HEK293 (cell line): ENCODE data around the gene BDKRB2.

Experiments used
- CTCF ChIA-PET: fragments of 350-600 bp; formaldehyde crosslinking; extraction: SDS; loops from one replicate; lab custom pipeline; 2021; ENCODE audit warnings: antibody characterized with exemption; lab: Yijun Ruan, JAX
- POLR2A ChIA-PET: fragments of 300-600 bp; formaldehyde crosslinking; extraction: SDS; loops from one replicate; lab custom pipeline; 2020; ENCODE audit warnings: antibody characterized with exemption, inconsistent platforms; lab: Yijun Ruan, JAX
- H3K27ac ChIP-seq: fragments of 200-500 bp; sonication (Bioruptor generic); 2 replicates; pipeline ENCODE4 v1.5.1; 2014; ENCODE audit warnings: low read depth, low read length, control low read depth, inconsistent platforms; ENCODE audit errors: extremely low read depth
- H3K36me3 ChIP-seq, 2 experiments: fragments of 200-500 bp in 1 of 2; sonication (Bioruptor generic) in 1 of 2; 1 replicate in 1 of 2; 2 replicates in 1 of 2; pipeline ENCODE4 v1.5.1; 2014 to 2017; ENCODE audit warnings: inconsistent platforms in 2 of 2, low read length in 2 of 2; ENCODE audit not compliant: control insufficient read depth in 2 of 2, insufficient read depth in 1 of 2
- H3K4me1 ChIP-seq: fragments of 200-500 bp; sonication (Bioruptor generic); 2 replicates; pipeline ENCODE4 v1.5.1; 2014; ENCODE audit warnings: mild to moderate bottlenecking, low read length, inconsistent platforms; ENCODE audit not compliant: control insufficient read depth, insufficient read depth
- H3K4me3 ChIP-seq: 2 replicates; pipeline ENCODE4 v1.5.1; 2011; ENCODE audit warnings: low read depth, mild to moderate bottlenecking, control low read depth, low read length, moderate library complexity
- H3K9me3 ChIP-seq: fragments of 200-500 bp; sonication (Bioruptor generic); 2 replicates; pipeline ENCODE4 v1.5.1; 2014; ENCODE audit warnings: low read depth, low read length, inconsistent platforms; ENCODE audit not compliant: control insufficient read depth, insufficient read depth
- BCL11A ChIP-seq: fragments of 450-650 bp; formaldehyde crosslinking; IDR thresholded peaks from 2 replicates; pipeline ENCODE4 v1.5.1; 2016; ENCODE audit warnings: low read depth, missing biosample characterization, missing genetic modification characterization
- BCL11B ChIP-seq: fragments of 450-650 bp; formaldehyde crosslinking; IDR thresholded peaks from 2 replicates; pipeline ENCODE4 v1.5.1; 2016; ENCODE audit warnings: low read depth, missing biosample characterization, missing genetic modification characterization
- EGR2 ChIP-seq: fragments of 450-650 bp; formaldehyde crosslinking; IDR thresholded peaks from 2 replicates; pipeline ENCODE4 v1.5.1; 2016; ENCODE audit warnings: low read depth, missing biosample characterization, missing genetic modification characterization
- KLF16 ChIP-seq: fragments of 450-650 bp; formaldehyde crosslinking; IDR thresholded peaks from 2 replicates; pipeline ENCODE4 v1.5.1; 2017; ENCODE audit warnings: missing biosample characterization, missing genetic modification characterization
- KLF9 ChIP-seq: fragments of 450-650 bp; formaldehyde crosslinking; IDR thresholded peaks from 2 replicates; pipeline ENCODE4 v1.5.1; 2016; ENCODE audit warnings: missing biosample characterization, missing genetic modification characterization, low read depth
- ZNF2 ChIP-seq: fragments of 450-650 bp; formaldehyde crosslinking; IDR thresholded peaks from 2 replicates; pipeline ENCODE4 v1.5.1; 2016; ENCODE audit warnings: missing biosample characterization, missing genetic modification characterization
- ZNF366 ChIP-seq: fragments of 450-650 bp; formaldehyde crosslinking; conservative IDR thresholded peaks from 2 replicates; pipeline ENCODE4 v1.5.1; 2016; ENCODE audit warnings: missing biosample characterization, missing genetic modification characterization
- ZNF394 ChIP-seq: fragments of 450-650 bp; formaldehyde crosslinking; IDR thresholded peaks from 2 replicates; pipeline ENCODE4 v1.5.1; 2016; ENCODE audit warnings: missing biosample characterization, missing genetic modification characterization, mild to moderate bottlenecking, moderate library complexity, borderline replicate concordance
- ZNF510 ChIP-seq: fragments of 450-650 bp; formaldehyde crosslinking; IDR thresholded peaks from 2 replicates; pipeline ENCODE4 v1.5.1; 2018; ENCODE audit warnings: mild to moderate bottlenecking, missing genetic modification characterization, missing biosample characterization; ENCODE audit not compliant: insufficient replicate concordance
- ZNF555 ChIP-seq: fragments of 450-650 bp; formaldehyde crosslinking; conservative IDR thresholded peaks from 2 replicates; pipeline ENCODE4 v1.5.1; 2017; ENCODE audit warnings: missing biosample characterization, mild to moderate bottlenecking, missing genetic modification characterization, inconsistent platforms
- ZNF704 ChIP-seq: fragments of 450-650 bp; formaldehyde crosslinking; IDR thresholded peaks from 2 replicates; pipeline ENCODE4 v1.5.1; 2016; ENCODE audit warnings: missing biosample characterization, missing genetic modification characterization
- ZNF830 ChIP-seq: fragments of 450-650 bp; IDR thresholded peaks from 2 replicates; pipeline ENCODE4 v1.5.0; 2018; ENCODE audit warnings: missing biosample characterization, missing genetic modification characterization, low read depth, mild to moderate bottlenecking, moderate library complexity
- ZSCAN16 ChIP-seq: fragments of 450-650 bp; formaldehyde crosslinking; IDR thresholded peaks from 2 replicates; pipeline ENCODE4 v1.5.1; 2016; ENCODE audit warnings: missing biosample characterization, missing genetic modification characterization
- ZXDB ChIP-seq: fragments of 450-650 bp; formaldehyde crosslinking; IDR thresholded peaks from 2 replicates; pipeline ENCODE4 v1.5.1; 2016; ENCODE audit warnings: missing biosample characterization, missing genetic modification characterization
- TF ChIP-seq, protein P1 (sequence below): fragments of 450-650 bp; formaldehyde crosslinking; IDR thresholded peaks from 2 replicates; pipeline ENCODE4 v1.5.1; 2016; ENCODE audit warnings: missing biosample characterization, missing genetic modification characterization
- TF ChIP-seq, protein P2 (sequence below): fragments of 450-650 bp; formaldehyde crosslinking; IDR thresholded peaks from 2 replicates; pipeline ENCODE4 v1.5.0; 2017; ENCODE audit warnings: missing biosample characterization, missing genetic modification characterization, borderline replicate concordance
- TF ChIP-seq, protein P3 (sequence below): fragments of 450-650 bp; formaldehyde crosslinking; optimal IDR thresholded peaks from 2 replicates; pipeline ENCODE3; 2016; ENCODE audit warnings: missing biosample characterization, mild to moderate bottlenecking, missing genetic modification characterization
- TF ChIP-seq, protein P4 (sequence below): sonication (generic); formaldehyde crosslinking; IDR thresholded peaks from 2 replicates; pipeline ENCODE4 v1.8.1; 2022; ENCODE audit warnings: mild to moderate bottlenecking, moderate library complexity, missing genetic modification reagents

Gene BDKRB2

GRCh38 chr14:96232506-96232905, 27.9 kb downstream of the BDKRB2 start:
- no peaks in the 10 kb centered on the region for H3K4me1 ChIP-seq
- TF ChIP-seq ZNF555 (tag by site-specific recombination) (no peak), ZXDB (tag by site-specific recombination) (no peak), ZNF394 (tag by site-specific recombination) (no peak), ZNF704 (no peak), EGR2 (tag by site-specific recombination) (no peak), KLF16 (tag by site-specific recombination) (no peak)
- TF ChIP-seq, protein P1, sequence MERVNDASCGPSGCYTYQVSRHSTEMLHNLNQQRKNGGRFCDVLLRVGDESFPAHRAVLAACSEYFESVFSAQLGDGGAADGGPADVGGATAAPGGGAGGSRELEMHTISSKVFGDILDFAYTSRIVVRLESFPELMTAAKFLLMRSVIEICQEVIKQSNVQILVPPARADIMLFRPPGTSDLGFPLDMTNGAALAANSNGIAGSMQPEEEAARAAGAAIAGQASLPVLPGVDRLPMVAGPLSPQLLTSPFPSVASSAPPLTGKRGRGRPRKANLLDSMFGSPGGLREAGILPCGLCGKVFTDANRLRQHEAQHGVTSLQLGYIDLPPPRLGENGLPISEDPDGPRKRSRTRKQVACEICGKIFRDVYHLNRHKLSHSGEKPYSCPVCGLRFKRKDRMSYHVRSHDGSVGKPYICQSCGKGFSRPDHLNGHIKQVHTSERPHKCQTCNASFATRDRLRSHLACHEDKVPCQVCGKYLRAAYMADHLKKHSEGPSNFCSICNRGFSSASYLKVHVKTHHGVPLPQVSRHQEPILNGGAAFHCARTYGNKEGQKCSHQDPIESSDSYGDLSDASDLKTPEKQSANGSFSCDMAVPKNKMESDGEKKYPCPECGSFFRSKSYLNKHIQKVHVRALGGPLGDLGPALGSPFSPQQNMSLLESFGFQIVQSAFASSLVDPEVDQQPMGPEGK (tag by site-specific recombination), result no peak
- TF ChIP-seq, protein P2, sequence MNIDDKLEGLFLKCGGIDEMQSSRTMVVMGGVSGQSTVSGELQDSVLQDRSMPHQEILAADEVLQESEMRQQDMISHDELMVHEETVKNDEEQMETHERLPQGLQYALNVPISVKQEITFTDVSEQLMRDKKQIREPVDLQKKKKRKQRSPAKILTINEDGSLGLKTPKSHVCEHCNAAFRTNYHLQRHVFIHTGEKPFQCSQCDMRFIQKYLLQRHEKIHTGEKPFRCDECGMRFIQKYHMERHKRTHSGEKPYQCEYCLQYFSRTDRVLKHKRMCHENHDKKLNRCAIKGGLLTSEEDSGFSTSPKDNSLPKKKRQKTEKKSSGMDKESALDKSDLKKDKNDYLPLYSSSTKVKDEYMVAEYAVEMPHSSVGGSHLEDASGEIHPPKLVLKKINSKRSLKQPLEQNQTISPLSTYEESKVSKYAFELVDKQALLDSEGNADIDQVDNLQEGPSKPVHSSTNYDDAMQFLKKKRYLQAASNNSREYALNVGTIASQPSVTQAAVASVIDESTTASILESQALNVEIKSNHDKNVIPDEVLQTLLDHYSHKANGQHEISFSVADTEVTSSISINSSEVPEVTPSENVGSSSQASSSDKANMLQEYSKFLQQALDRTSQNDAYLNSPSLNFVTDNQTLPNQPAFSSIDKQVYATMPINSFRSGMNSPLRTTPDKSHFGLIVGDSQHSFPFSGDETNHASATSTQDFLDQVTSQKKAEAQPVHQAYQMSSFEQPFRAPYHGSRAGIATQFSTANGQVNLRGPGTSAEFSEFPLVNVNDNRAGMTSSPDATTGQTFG (tag by site-specific recombination), result no peak
- TF ChIP-seq, protein P3, sequence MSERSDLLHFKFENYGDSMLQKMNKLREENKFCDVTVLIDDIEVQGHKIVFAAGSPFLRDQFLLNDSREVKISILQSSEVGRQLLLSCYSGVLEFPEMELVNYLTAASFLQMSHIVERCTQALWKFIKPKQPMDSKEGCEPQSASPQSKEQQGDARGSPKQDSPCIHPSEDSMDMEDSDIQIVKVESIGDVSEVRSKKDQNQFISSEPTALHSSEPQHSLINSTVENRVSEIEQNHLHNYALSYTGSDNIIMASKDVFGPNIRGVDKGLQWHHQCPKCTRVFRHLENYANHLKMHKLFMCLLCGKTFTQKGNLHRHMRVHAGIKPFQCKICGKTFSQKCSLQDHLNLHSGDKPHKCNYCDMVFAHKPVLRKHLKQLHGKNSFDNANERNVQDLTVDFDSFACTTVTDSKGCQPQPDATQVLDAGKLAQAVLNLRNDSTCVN, result no peak
- CTCF ChIA-PET, result interaction anchor here (0.6 to 1.0 kb wide), 2 partner anchors 67 to 196 kb away, joined by 3 to 4 read pairs; no protein-coding TSS in a partner anchor
- H3K36me3 ChIP-seq, result no peaks in the 10 kb centered on the region
- no peak overlapping the region for H3K4me3 ChIP-seq
- H3K27ac ChIP-seq, result no peak overlapping the region
- H3K9me3 ChIP-seq, result no peaks in the 10 kb centered on the region
- POLR2A ChIA-PET, result no interaction called here

GRCh38 chr14:96233661-96234060, 29.0 kb downstream of the BDKRB2 start:
- TF ChIP-seq KLF9 (tag by site-specific recombination) (no peak), ZNF510 (tag by site-specific recombination) (no peak)
- Histone ChIP-seq H3K4me3 (no peak overlapping the region), H3K27ac (no peak overlapping the region), H3K9me3 (no peaks in the 10 kb centered on the region), H3K36me3 (no peaks in the 10 kb centered on the region), H3K4me1 (no peaks in the 10 kb centered on the region)
- POLR2A ChIA-PET, result no interaction called here
- CTCF ChIA-PET, result interaction anchor here (0.6 kb wide), 1 partner anchor 8 kb away, joined by 6 read pairs; no protein-coding TSS in a partner anchor

DNA sequence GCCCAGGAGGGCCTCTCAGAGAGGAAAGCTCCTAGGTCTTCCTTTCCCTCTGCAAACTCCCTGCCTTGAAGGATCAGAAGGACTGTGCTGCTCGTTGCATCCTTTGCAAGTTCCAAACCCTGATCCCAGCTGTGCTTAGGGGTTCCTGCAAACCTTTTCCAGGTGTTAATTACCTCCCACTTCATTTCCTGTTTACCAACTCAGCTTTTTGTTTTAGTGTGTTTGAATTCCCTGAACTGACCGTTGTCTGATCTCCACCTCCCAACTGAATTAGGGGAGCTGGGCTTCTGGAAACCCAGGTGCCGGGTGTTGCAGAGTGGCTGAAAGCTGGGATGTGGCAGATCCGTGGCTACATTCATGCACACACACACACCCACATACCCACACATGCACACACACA, 30.8 kb downstream of the BDKRB2 start:
- no peak overlapping the region for H3K4me3 ChIP-seq
- H3K9me3 ChIP-seq, result no peaks in the 10 kb centered on the region
- H3K36me3 ChIP-seq, result no peaks in the 10 kb centered on the region
- H3K4me1 ChIP-seq, result no peaks in the 10 kb centered on the region
- no peak overlapping the region for H3K27ac ChIP-seq
- TF ChIP-seq ZNF2, result no peak
- no peak for TF ChIP-seq BCL11B (tag by site-specific recombination)
- no peak for TF ChIP-seq ZNF830
- TF ChIP-seq BCL11A (tag by site-specific recombination), result no peak
- TF ChIP-seq, protein P4, sequence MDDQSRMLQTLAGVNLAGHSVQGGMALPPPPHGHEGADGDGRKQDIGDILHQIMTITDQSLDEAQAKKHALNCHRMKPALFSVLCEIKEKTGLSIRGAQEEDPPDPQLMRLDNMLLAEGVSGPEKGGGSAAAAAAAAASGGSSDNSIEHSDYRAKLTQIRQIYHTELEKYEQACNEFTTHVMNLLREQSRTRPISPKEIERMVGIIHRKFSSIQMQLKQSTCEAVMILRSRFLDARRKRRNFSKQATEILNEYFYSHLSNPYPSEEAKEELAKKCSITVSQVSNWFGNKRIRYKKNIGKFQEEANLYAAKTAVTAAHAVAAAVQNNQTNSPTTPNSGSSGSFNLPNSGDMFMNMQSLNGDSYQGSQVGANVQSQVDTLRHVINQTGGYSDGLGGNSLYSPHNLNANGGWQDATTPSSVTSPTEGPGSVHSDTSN (CRISPR knock-in tag), result no peak
- no peak for TF ChIP-seq ZNF366 (tag by site-specific recombination)
- TF ChIP-seq ZSCAN16, result no peak
- ChIA-PET CTCF (interaction anchor here (0.8 to 1.1 kb wide), 2 partner anchors 127 to 135 kb away, joined by 3 read pairs; no protein-coding TSS in a partner anchor), POLR2A (no interaction called here)
